GM18505 (cell line): ENCODE data around the gene AGBL4.

Source experiments
- ATAC-seq: cut with Tn5 transposase; IDR thresholded peaks from one replicate; pipeline ENCODE4 v1.9.1; 2021; ENCODE audit not compliant: unreplicated experiment
- POLR2A ChIP-seq: IDR thresholded peaks from 4 replicates; pipeline ENCODE4 v1.6.1; 2011; ENCODE audit warnings: borderline replicate concordance; ENCODE audit not compliant: insufficient read depth, insufficient read length; ENCODE audit errors: extremely low read depth

AGBL4 gene

DNA sequence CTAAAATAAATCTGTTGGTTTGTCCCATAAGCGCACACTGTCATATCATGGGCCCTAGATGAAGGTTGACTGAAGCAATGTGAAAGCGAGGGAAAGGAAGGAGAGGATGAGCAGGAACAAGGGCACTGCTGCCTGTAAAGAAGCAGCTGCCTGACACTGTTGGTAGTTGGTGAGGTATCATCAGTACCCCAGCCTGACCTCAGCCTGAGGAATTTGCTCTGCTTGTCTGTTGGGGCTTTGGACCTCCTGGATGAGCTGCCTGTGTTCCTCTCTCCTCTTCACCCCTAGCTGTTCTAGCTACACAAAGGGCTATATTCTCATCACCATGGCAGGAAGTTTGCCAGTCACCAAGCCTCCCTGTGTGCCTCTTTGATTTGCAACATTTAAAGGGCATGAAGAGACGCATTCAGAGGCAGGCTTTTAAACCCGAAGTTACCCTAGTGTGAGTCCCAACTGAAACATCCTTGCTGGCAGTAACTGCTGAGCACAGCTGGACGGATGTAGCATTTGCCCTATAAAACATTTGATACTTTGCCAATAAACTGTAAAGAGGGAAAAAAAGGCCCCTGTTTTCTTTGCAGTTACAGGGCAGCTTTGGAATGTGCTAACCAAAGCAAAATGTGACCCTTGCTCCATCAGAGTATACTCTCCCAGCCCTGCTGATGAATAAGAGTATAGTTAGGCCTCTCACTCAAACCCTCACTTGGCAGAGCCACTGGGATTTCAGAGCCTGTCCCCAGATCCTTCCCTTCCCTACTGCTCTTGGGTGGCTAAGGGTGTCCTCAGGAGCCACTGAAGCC lies 1529.6 kb downstream of the AGBL4 start:
- no peak for TF ChIP-seq POLR2A
- ATAC-seq, result no peak

DNA sequence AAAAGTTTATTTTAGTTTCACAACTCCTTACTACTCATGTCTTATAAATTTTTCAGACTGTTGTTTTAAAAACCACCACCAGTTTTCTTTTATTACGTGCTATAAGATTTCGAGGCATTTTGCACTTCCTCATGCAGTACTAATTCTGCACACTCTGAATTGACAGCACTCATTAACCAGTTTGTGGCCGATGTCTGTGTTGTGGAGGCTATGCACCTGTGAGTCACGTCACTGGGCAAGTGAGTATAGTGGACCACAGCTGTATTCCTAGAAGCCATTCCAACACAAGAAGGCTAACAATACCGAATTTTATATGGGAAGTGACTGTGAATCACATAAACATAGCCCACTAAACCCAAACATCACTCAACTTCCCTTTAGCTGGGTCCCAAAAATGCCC lies 1530.7 kb downstream of the AGBL4 start:
- ATAC-seq, result no peak
- TF ChIP-seq POLR2A, result no peak

- no peak for ATAC-seq
- TF ChIP-seq POLR2A, result no peak
Measured at GRCh38 chr1:48492392-48492791, 1531.4 kb downstream of the AGBL4 start.

GRCh38 chr1:48488721-48489120 lies 1535.0 kb downstream of the AGBL4 start:
- no peak for TF ChIP-seq POLR2A

More at GRCh38 chr1:48488721-48489120, 1535.0 kb downstream of the AGBL4 start:
- ATAC-seq, result no peak
